ENCODE results near the gene LUM. TPM values are rescaled to one million over a fixed set of nuclear protein-coding genes. Genes with fewer than 3 reads are reported as not detected.
"Not testable (repeated sequence)": the region's sequence is repeated elsewhere in the genome, so short reads cannot be mapped to it uniquely, and the experiment has no call there.

Gene LUM
- total and polyA plus RNA-seq, 3 experiments from 2014 or later: not detected

GRCh38 chr12:91098461-91098860 is 12.8 kb downstream of the LUM start:
- Histone ChIP-seq H3K4me1 (ENCODE audit: insufficient read depth, low read length) (no peaks in the 10 kb centered on the region), H3K27ac (ENCODE audit: low read depth, low read length) (no peak overlapping the region), H3K9me3 (ENCODE audit: low read length) (no peaks in the 10 kb centered on the region), H3K4me3 (ENCODE audit: low read length) (no peak overlapping the region), H3K36me3 (ENCODE audit: insufficient read depth, low read length) (no peaks in the 10 kb centered on the region), H3K27me3 (ENCODE audit: insufficient read depth, low read length, poor library complexity, severe bottlenecking) (no peaks in the 10 kb centered on the region)
- H3K27ac Mint-ChIP-seq: no peak overlapping the region
- no peaks in the 10 kb centered on the region for H3K27me3 Mint-ChIP-seq
- CTCF ChIA-PET: no interaction called here
- no peaks in the 10 kb centered on the region for H3K4me1 Mint-ChIP-seq
- no peaks in the 10 kb centered on the region for H3K36me3 Mint-ChIP-seq
- POLR2A ChIA-PET: no interaction called here
- no peak for DNase-seq
- peaks cover 0 to 2% (median 0%) of the 10 kb centered on the region in 5 donors for H3K9me3 Mint-ChIP-seq
- H3K4me3 Mint-ChIP-seq: no peak overlapping the region

GRCh38 chr12:91094957-91095356 is 16.3 kb downstream of the LUM start:
- POLR2A ChIA-PET: no interaction called here
- CTCF ChIA-PET: no interaction called here
- H3K27me3 Mint-ChIP-seq: no peaks in the 10 kb centered on the region
- no peak for DNase-seq
- Histone ChIP-seq H3K36me3 (ENCODE audit: insufficient read depth, low read length) (no peaks in the 10 kb centered on the region), H3K4me3 (ENCODE audit: low read length) (no peak overlapping the region), H3K4me1 (ENCODE audit: insufficient read depth, low read length) (no peaks in the 10 kb centered on the region), H3K9me3 (ENCODE audit: low read length) (no peaks in the 10 kb centered on the region), H3K27me3 (ENCODE audit: insufficient read depth, low read length, poor library complexity, severe bottlenecking) (no peaks in the 10 kb centered on the region), H3K27ac (ENCODE audit: low read depth, low read length) (no peak overlapping the region)
- no peak overlapping the region for H3K27ac Mint-ChIP-seq
- peaks cover 0 to 12% (median 5%) of the 10 kb centered on the region in 5 donors for H3K9me3 Mint-ChIP-seq
- H3K36me3 Mint-ChIP-seq: no peaks in the 10 kb centered on the region
- H3K4me1 Mint-ChIP-seq: no peaks in the 10 kb centered on the region
- H3K4me3 Mint-ChIP-seq: no peak overlapping the region

GRCh38 chr12:91094032-91094662 is 17.1 kb downstream of the LUM start:
- no peaks in the 10 kb centered on the region for H3K27me3 Mint-ChIP-seq
- DNase-seq: no peak
- H3K4me3 ChIP-seq (ENCODE audit: low read length): no peak overlapping the region
- no peaks in the 10 kb centered on the region for H3K4me1 Mint-ChIP-seq
- CTCF ChIA-PET: no interaction called here
- peaks cover 0 to 2% (median 0%) of the 10 kb centered on the region in 3 donors for H3K36me3 Mint-ChIP-seq
- no peak overlapping the region for H3K4me3 Mint-ChIP-seq
- no peaks in the 10 kb centered on the region for H3K36me3 ChIP-seq (ENCODE audit: insufficient read depth, low read length)
- no peak overlapping the region for H3K27ac Mint-ChIP-seq
- H3K27ac ChIP-seq (ENCODE audit: low read depth, low read length): no peak overlapping the region
- H3K27me3 ChIP-seq (ENCODE audit: insufficient read depth, low read length, poor library complexity, severe bottlenecking): no peaks in the 10 kb centered on the region
- POLR2A ChIA-PET: no interaction called here
- H3K9me3 ChIP-seq (ENCODE audit: low read length): no peaks in the 10 kb centered on the region
- no peaks in the 10 kb centered on the region for H3K4me1 ChIP-seq (ENCODE audit: insufficient read depth, low read length)
- peaks cover under 1 to 20% (median 12%) of the 10 kb centered on the region in 5 donors for H3K9me3 Mint-ChIP-seq

- Mint-ChIP-seq H3K27me3 (no peaks in the 10 kb centered on the region), H3K36me3 (peaks cover 0 to 2% (median 0%) of the 10 kb centered on the region in 3 donors), H3K4me3 (no peak overlapping the region), H3K9me3 (peaks cover 3 to 25% (median 15%) of the 10 kb centered on the region in 5 donors), H3K27ac (no peak overlapping the region), H3K4me1 (no peaks in the 10 kb centered on the region)
- H3K36me3 ChIP-seq (ENCODE audit: insufficient read depth, low read length): no peaks in the 10 kb centered on the region
- no peak overlapping the region for H3K4me3 ChIP-seq (ENCODE audit: low read length)
- no peak for DNase-seq
- no peaks in the 10 kb centered on the region for H3K9me3 ChIP-seq (ENCODE audit: low read length)
- CTCF ChIA-PET: no interaction called here
- H3K27me3 ChIP-seq (ENCODE audit: insufficient read depth, low read length, poor library complexity, severe bottlenecking): no peaks in the 10 kb centered on the region
- no peak overlapping the region for H3K27ac ChIP-seq (ENCODE audit: low read depth, low read length)
- POLR2A ChIA-PET: no interaction called here
- no peaks in the 10 kb centered on the region for H3K4me1 ChIP-seq (ENCODE audit: insufficient read depth, low read length)
Measured at GRCh38 chr12:91093341-91093740, 18.0 kb downstream of the LUM start.

- no peaks in the 10 kb centered on the region for H3K27me3 Mint-ChIP-seq
- peak in 1 of 5 donors; percentile 32 for DNase-seq
- no peaks in the 10 kb centered on the region for H3K36me3 ChIP-seq (ENCODE audit: insufficient read depth, low read length)
- POLR2A ChIA-PET: no interaction called here
- H3K27ac ChIP-seq (ENCODE audit: low read depth, low read length): no peak overlapping the region
- H3K4me1 ChIP-seq (ENCODE audit: insufficient read depth, low read length): no peaks in the 10 kb centered on the region
- peaks cover 0 to 2% (median 0%) of the 10 kb centered on the region in 3 donors for H3K36me3 Mint-ChIP-seq
- H3K9me3 ChIP-seq (ENCODE audit: low read length): no peaks in the 10 kb centered on the region
- no peak overlapping the region for H3K27ac Mint-ChIP-seq
- H3K4me3 Mint-ChIP-seq: no peak overlapping the region
- H3K4me1 Mint-ChIP-seq: no peaks in the 10 kb centered on the region
- H3K4me3 ChIP-seq (ENCODE audit: low read length): no peak overlapping the region
- peaks cover 3 to 25% (median 16%) of the 10 kb centered on the region in 5 donors for H3K9me3 Mint-ChIP-seq
- CTCF ChIA-PET: no interaction called here
- no peaks in the 10 kb centered on the region for H3K27me3 ChIP-seq (ENCODE audit: insufficient read depth, low read length, poor library complexity, severe bottlenecking)
Measured at GRCh38 chr12:91091916-91092715, 19.2 kb downstream of the LUM start.

- H3K27ac Mint-ChIP-seq; H3K4me3 ChIP-seq (ENCODE audit: low read length); H3K27me3 ChIP-seq (ENCODE audit: insufficient read depth, low read length, poor library complexity, severe bottlenecking); POLR2A ChIA-PET; H3K36me3 Mint-ChIP-seq; H3K4me1 ChIP-seq (ENCODE audit: insufficient read depth, low read length); H3K36me3 ChIP-seq (ENCODE audit: insufficient read depth, low read length); H3K9me3 ChIP-seq (ENCODE audit: low read length); H3K27ac ChIP-seq (ENCODE audit: low read depth, low read length); DNase-seq; H3K4me3 Mint-ChIP-seq; H3K4me1 Mint-ChIP-seq; H3K27me3 Mint-ChIP-seq; CTCF ChIA-PET: not testable (repeated sequence)
- H3K9me3 Mint-ChIP-seq: peaks cover 3 to 25% (median 16%) of the 10 kb centered on the region in 5 donors
Measured at GRCh38 chr12:91089953-91090352, 21.3 kb downstream of the LUM start.

GRCh38 chr12:91080041-91080440 is 31.3 kb downstream of the LUM start:
- no peak overlapping the region for H3K4me3 ChIP-seq (ENCODE audit: low read length)
- no peak overlapping the region for H3K27ac ChIP-seq (ENCODE audit: low read depth, low read length)
- no peaks in the 10 kb centered on the region for H3K4me1 Mint-ChIP-seq
- H3K9me3 ChIP-seq (ENCODE audit: low read length): no peaks in the 10 kb centered on the region
- DNase-seq: no peak
- ChIA-PET CTCF (no interaction called here), POLR2A (no interaction called here)
- H3K27ac Mint-ChIP-seq: no peak overlapping the region
- no peaks in the 10 kb centered on the region for H3K27me3 Mint-ChIP-seq
- peaks cover 0 to 3% (median 0%) of the 10 kb centered on the region in 5 donors for H3K9me3 Mint-ChIP-seq
- H3K36me3 Mint-ChIP-seq: no peaks in the 10 kb centered on the region
- H3K36me3 ChIP-seq (ENCODE audit: insufficient read depth, low read length): no peaks in the 10 kb centered on the region
- no peaks in the 10 kb centered on the region for H3K27me3 ChIP-seq (ENCODE audit: insufficient read depth, low read length, poor library complexity, severe bottlenecking)
- H3K4me1 ChIP-seq (ENCODE audit: insufficient read depth, low read length): no peaks in the 10 kb centered on the region
- H3K4me3 Mint-ChIP-seq: no peak overlapping the region

GRCh38 chr12:91078501-91078900 is 32.8 kb downstream of the LUM start:
- Histone ChIP-seq H3K27ac (ENCODE audit: low read depth, low read length) (no peak overlapping the region), H3K4me3 (ENCODE audit: low read length) (no peak overlapping the region), H3K27me3 (ENCODE audit: insufficient read depth, low read length, poor library complexity, severe bottlenecking) (no peaks in the 10 kb centered on the region), H3K4me1 (ENCODE audit: insufficient read depth, low read length) (no peaks in the 10 kb centered on the region), H3K36me3 (ENCODE audit: insufficient read depth, low read length) (no peaks in the 10 kb centered on the region), H3K9me3 (ENCODE audit: low read length) (no peaks in the 10 kb centered on the region)
- Mint-ChIP-seq H3K4me1 (no peaks in the 10 kb centered on the region), H3K27ac (no peak overlapping the region), H3K9me3 (peaks cover 0 to 3% (median 0%) of the 10 kb centered on the region in 5 donors), H3K27me3 (no peaks in the 10 kb centered on the region), H3K36me3 (no peaks in the 10 kb centered on the region), H3K4me3 (no peak overlapping the region)
- ChIA-PET CTCF (no interaction called here), POLR2A (no interaction called here)
- DNase-seq: no peak
